ENCODE results near the gene MPDZ. TPM values are rescaled to one million over a fixed set of nuclear protein-coding genes. Genes with fewer than 3 reads are reported as not detected.

Gene MPDZ
- total RNA-seq, 1 donor from 2014 or later, result 38.7 TPM

DNA sequence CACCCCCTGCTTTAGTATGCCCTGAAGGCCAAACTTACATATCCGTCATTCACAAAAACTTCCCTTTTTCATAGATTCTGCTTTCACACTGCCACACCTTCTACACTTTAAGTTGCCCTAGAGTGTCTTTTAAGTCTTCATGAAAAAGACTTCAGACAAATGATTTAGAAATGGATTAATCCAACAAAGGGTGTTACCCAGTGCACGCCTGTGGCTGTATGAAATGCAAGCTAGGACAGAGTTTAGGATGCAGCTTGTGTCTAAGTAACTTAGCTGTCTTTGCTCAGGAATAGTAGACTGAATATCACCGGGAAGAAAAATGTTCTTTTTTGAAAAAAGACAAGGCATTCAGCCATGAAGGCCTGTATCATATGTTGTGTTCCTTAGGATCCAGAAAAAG, 210.0 kb downstream of the MPDZ start:
- Mint-ChIP-seq H3K9me3 (ENCODE audit: unreplicated experiment) (no peaks in the 10 kb centered on the region), H3K27me3 (ENCODE audit: unreplicated experiment) (no peaks in the 10 kb centered on the region), H3K4me1 (ENCODE audit: low read depth, unreplicated experiment) (no peaks in the 10 kb centered on the region), H3K27ac (ENCODE audit: unreplicated experiment) (no peak overlapping the region), H3K36me3 (ENCODE audit: unreplicated experiment) (no peaks in the 10 kb centered on the region), H3K4me3 (ENCODE audit: unreplicated experiment) (no peak overlapping the region)
- DNase-seq, result no peak
- TF ChIP-seq, protein P1, sequence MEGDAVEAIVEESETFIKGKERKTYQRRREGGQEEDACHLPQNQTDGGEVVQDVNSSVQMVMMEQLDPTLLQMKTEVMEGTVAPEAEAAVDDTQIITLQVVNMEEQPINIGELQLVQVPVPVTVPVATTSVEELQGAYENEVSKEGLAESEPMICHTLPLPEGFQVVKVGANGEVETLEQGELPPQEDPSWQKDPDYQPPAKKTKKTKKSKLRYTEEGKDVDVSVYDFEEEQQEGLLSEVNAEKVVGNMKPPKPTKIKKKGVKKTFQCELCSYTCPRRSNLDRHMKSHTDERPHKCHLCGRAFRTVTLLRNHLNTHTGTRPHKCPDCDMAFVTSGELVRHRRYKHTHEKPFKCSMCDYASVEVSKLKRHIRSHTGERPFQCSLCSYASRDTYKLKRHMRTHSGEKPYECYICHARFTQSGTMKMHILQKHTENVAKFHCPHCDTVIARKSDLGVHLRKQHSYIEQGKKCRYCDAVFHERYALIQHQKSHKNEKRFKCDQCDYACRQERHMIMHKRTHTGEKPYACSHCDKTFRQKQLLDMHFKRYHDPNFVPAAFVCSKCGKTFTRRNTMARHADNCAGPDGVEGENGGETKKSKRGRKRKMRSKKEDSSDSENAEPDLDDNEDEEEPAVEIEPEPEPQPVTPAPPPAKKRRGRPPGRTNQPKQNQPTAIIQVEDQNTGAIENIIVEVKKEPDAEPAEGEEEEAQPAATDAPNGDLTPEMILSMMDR (IDR thresholded peaks at IDR 0.05; ENCODE audit: partially characterized antibody, unreplicated experiment), result no peak

DNA sequence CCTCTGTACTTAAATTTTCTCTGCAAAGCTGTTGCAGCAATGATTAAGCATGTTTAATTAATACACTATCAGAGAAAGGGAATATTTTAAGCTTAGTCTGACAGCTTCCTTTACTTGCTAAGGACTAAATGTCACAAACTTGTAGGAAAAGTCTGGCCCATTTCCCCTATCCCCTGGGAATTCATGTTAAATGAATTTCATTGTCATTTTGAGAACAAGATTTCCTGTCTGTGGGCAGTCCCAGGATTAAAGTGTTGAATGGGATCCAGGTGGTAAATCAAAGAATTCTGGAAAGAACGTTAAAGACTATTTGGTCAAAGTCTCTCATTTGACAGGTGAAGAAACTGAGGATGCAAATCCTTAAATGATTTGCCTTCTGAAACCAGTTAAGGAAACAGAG, 214.8 kb downstream of the MPDZ start:
- Mint-ChIP-seq H3K27me3 (ENCODE audit: unreplicated experiment) (no peaks in the 10 kb centered on the region), H3K36me3 (ENCODE audit: unreplicated experiment) (no peaks in the 10 kb centered on the region), H3K27ac (ENCODE audit: unreplicated experiment) (no peak overlapping the region)

DNA sequence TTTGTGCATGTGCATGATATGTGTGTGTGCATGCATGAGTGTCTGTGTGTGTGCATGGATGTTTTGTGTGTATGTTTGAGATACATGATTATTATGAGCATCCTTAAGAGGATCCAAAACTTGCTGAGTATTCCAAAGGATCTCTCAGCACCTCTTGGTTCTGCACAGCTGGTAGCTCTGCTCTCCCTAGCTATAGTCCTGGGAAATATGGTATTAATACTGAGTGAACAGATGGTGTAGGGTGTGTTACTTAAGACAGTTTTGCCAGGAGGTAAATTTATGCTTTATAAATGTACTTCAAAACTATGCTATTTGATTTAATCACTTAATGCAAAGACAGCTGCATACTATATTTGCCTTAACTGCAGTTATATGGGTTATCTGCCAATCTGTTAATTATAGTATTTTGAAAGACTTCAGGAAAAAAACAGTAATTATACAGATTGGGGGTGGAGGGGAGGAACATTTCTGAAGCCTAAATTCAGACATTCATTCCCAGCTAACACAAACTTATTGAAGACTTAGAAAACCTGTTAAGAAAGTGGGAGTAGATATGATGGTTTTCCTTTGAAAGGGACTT, 215.5 kb downstream of the MPDZ start:
- DNase-seq, result no peak
- no peaks in the 10 kb centered on the region for H3K9me3 Mint-ChIP-seq (ENCODE audit: unreplicated experiment)
- no peak overlapping the region for H3K27ac Mint-ChIP-seq (ENCODE audit: unreplicated experiment)
- no peaks in the 10 kb centered on the region for H3K27me3 Mint-ChIP-seq (ENCODE audit: unreplicated experiment)
- peaks cover 9% of the 10 kb centered on the region for H3K4me1 Mint-ChIP-seq (ENCODE audit: low read depth, unreplicated experiment)
- no peaks in the 10 kb centered on the region for H3K36me3 Mint-ChIP-seq (ENCODE audit: unreplicated experiment)
- no peak overlapping the region for H3K4me3 Mint-ChIP-seq (ENCODE audit: unreplicated experiment)
- TF ChIP-seq, protein P1 (IDR thresholded peaks at IDR 0.05; ENCODE audit: partially characterized antibody, unreplicated experiment), result no peak

More for the DNA sequence above, 214.8 kb downstream of the MPDZ start:
- peaks cover 9% of the 10 kb centered on the region for H3K4me1 Mint-ChIP-seq (ENCODE audit: low read depth, unreplicated experiment)
- TF ChIP-seq, protein P1 (IDR thresholded peaks at IDR 0.05; ENCODE audit: partially characterized antibody, unreplicated experiment), result no peak
- H3K9me3 Mint-ChIP-seq (ENCODE audit: unreplicated experiment), result no peaks in the 10 kb centered on the region
- DNase-seq, result no peak
- no peak overlapping the region for H3K4me3 Mint-ChIP-seq (ENCODE audit: unreplicated experiment)

DNA sequence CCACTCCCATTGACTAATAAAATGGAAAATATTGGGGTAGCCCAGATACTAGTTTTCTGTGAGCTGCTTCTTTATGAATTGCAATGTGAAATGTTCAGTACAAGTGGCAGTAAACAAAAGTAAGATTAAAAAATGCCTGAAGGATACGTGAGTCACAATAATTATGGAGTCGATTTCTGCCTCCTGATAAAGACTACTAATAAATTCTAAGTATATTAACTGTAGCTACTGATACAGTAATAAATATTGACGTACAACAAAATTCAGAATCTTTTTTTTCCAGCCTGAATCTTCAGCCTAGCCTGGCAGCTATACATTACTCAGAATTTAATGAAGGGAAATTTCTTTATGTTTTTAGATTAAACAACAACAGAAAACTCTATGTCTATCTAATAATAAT, 218.1 kb downstream of the MPDZ start:
- Mint-ChIP-seq H3K4me1 (ENCODE audit: low read depth, unreplicated experiment) (peaks cover 9% of the 10 kb centered on the region), H3K9me3 (ENCODE audit: unreplicated experiment) (no peaks in the 10 kb centered on the region), H3K27me3 (ENCODE audit: unreplicated experiment) (no peaks in the 10 kb centered on the region), H3K4me3 (ENCODE audit: unreplicated experiment) (no peak overlapping the region), H3K36me3 (ENCODE audit: unreplicated experiment) (no peaks in the 10 kb centered on the region), H3K27ac (ENCODE audit: unreplicated experiment) (no peak overlapping the region)
- TF ChIP-seq, protein P1 (IDR thresholded peaks at IDR 0.05; ENCODE audit: partially characterized antibody, unreplicated experiment), result no peak
- DNase-seq, result no peak

Measured in glutamatergic neuron (in vitro differentiated cells).